DMS153 (cell line): ENCODE results near the gene TLR5.

Experiments used
- DNase-seq: peaks from one replicate; lab custom pipeline; 2025; lab: John Stamatoyannopoulos, UW

TLR5 gene

DNA sequence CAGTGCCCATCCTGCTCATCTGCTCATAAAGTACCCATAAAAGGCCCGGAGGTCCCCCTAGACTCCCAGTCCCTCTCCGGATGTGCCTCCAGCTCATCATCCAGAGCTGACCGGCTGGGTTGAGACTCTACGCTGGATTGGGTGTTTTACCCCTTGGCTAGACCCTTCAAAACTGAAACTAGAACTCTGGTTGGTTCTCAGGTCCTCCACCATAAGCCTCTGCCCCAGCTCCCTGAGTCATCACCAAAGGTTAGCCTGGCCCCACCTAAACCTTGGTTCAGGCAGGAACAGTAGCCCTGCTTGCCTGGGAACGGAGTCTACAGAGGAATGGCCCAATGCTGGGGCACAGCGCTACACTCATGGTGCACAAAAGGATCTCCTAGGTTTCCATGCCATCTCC is 75.1 kb downstream of the TLR5 start:
- DNase-seq, result no peak

DNA sequence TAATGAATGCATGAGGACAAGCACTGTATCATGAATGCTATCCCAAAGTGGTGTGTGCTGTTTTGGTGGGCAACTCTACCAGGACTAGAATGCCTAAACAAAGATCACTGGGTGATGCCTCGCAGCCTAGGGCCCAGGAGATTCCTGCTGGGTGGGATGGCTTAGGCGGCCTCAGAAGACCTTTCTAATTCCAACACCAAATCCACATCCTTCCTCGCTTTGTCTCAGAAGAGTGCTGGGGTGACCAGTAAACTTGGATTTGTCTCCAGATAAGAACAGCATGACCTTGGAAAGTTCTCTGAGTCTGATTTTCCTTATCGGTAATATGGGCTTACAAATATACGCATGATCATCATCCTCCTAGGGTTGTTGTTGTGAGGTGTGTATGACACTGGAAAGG is 76.6 kb downstream of the TLR5 start:
- no peak for DNase-seq

DNA sequence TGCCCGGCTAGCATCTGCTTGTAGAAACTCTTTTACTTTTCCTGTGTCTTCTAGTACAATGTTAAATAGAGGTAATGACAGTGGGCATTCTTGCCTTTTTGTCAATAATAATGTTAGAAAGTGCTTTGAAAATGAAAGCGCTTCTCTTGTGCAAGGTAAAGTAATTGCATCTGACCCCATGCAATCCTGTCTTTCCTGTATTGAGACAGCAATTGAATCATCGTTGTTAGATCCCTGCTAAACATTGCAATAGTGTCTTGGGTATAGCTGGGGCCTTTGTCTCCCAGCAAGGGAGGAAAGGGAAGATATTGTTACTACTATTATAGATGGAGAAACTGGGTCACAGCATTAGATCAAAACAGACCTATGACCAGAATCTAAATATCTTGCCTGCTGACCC is 80.9 kb downstream of the TLR5 start:
- no peak for DNase-seq

- DNase-seq, result no peak
Observed at GRCh38 chr1:223059526-223059925, 83.5 kb downstream of the TLR5 start.
